SK-N-SH treated with all-trans-retinoic acid at 6 μM for 48 hours (cell line): ENCODE measurements around the gene ARHGAP22.

ENCODE experiments used
- ATAC-seq: fragments of 200-7000 bp; cut with Tn5 transposase; 3 replicates; pipeline ENCODE4 v1.9.1; 2020; ENCODE audit warnings: mild to moderate bottlenecking, moderate library complexity
- ARNTL ChIP-seq: fragments of 450-650 bp; formaldehyde crosslinking; IDR thresholded peaks from 2 replicates; pipeline ENCODE4 v1.5.0; 2020; ENCODE audit warnings: low read depth, mild to moderate bottlenecking, moderate library complexity, borderline replicate concordance
- BACH2 ChIP-seq: fragments of 250-450 bp; sonication (Bioruptor Pico); IDR thresholded peaks from 2 replicates; pipeline ENCODE4 v1.9.0; 2021; ENCODE audit warnings: mild to moderate bottlenecking, borderline replicate concordance
- CREB5 ChIP-seq: fragments of 250-450 bp; sonication (Bioruptor Pico); IDR thresholded peaks from 2 replicates; pipeline ENCODE4 v1.5.1; 2020; ENCODE audit warnings: low read depth, mild to moderate bottlenecking, moderate library complexity
- CSDC2 ChIP-seq: fragments of 250-450 bp; sonication (Bioruptor Pico); IDR thresholded peaks from 2 replicates; pipeline ENCODE4 v1.5.0; 2020; ENCODE audit warnings: mild to moderate bottlenecking, moderate library complexity
- CSRNP3 ChIP-seq: fragments of 250-450 bp; sonication (Bioruptor Pico); IDR thresholded peaks from 2 replicates; pipeline ENCODE4 v1.5.1; 2021; ENCODE audit warnings: mild to moderate bottlenecking, moderate library complexity
- ESRRG ChIP-seq: fragments of 250-450 bp; sonication (Bioruptor Pico); IDR thresholded peaks from 2 replicates; pipeline ENCODE4 v1.6.1; 2021; ENCODE audit warnings: mild to moderate bottlenecking
- GLIS3 ChIP-seq: fragments of 250-450 bp; sonication (Bioruptor Pico); IDR thresholded peaks from 2 replicates; pipeline ENCODE4 v1.5.0; 2020; ENCODE audit warnings: mild to moderate bottlenecking, moderate library complexity
- ISL1 ChIP-seq: fragments of 250-450 bp; sonication (Bioruptor Pico); IDR thresholded peaks from 2 replicates; pipeline ENCODE4 v2.1.2; 2022; ENCODE audit warnings: mild to moderate bottlenecking, moderate library complexity
- OSR1 ChIP-seq: fragments of 250-450 bp; sonication (Bioruptor Pico); IDR thresholded peaks from 2 replicates; pipeline ENCODE4 v1.8.0; 2022; ENCODE audit warnings: moderate library complexity, mild to moderate bottlenecking, inconsistent platforms
- PATZ1 ChIP-seq: fragments of 250-450 bp; sonication (Bioruptor Pico); IDR thresholded peaks from 2 replicates; pipeline ENCODE4 v1.8.0; 2020; ENCODE audit warnings: mild to moderate bottlenecking, moderate library complexity, borderline replicate concordance
- POU6F1 ChIP-seq: fragments of 250-450 bp; sonication (Bioruptor Pico); IDR thresholded peaks from 2 replicates; pipeline ENCODE4 v1.8.0; 2021; ENCODE audit warnings: low read depth, mild to moderate bottlenecking, moderate library complexity, borderline replicate concordance
- RARB ChIP-seq: fragments of 250-450 bp; sonication (Bioruptor Pico); IDR thresholded peaks from 2 replicates; pipeline ENCODE4 v1.8.0; 2021; ENCODE audit warnings: mild to moderate bottlenecking, moderate library complexity
- SNAI2 ChIP-seq: fragments of 250-450 bp; sonication (Bioruptor Pico); IDR thresholded peaks from 2 replicates; pipeline ENCODE4 v1.5.0; 2020; ENCODE audit warnings: mild to moderate bottlenecking, moderate library complexity
- TCF4 ChIP-seq: fragments of 250-450 bp; sonication (Bioruptor Pico); IDR thresholded peaks from 2 replicates; pipeline ENCODE4 v1.8.0; 2021; ENCODE audit warnings: mild to moderate bottlenecking, moderate library complexity, borderline replicate concordance
- TOX ChIP-seq: fragments of 250-450 bp; sonication (Bioruptor Pico); IDR thresholded peaks from 2 replicates; pipeline ENCODE4 v1.8.0; 2021; ENCODE audit warnings: mild to moderate bottlenecking, moderate library complexity, borderline replicate concordance
- ZFP3 ChIP-seq: fragments of 250-450 bp; sonication (Bioruptor Pico); IDR thresholded peaks from 2 replicates; pipeline ENCODE4 v1.5.0; 2020; ENCODE audit warnings: mild to moderate bottlenecking, moderate library complexity
- ZFP30 ChIP-seq: fragments of 450-650 bp; formaldehyde crosslinking; IDR thresholded peaks from 2 replicates; pipeline ENCODE4 v1.5.0; 2022; ENCODE audit warnings: mild to moderate bottlenecking, moderate library complexity
- ZNF565 ChIP-seq: fragments of 450-650 bp; formaldehyde crosslinking; conservative IDR thresholded peaks from 2 replicates; pipeline ENCODE4 v1.5.0; 2020; ENCODE audit warnings: low read depth, mild to moderate bottlenecking, moderate library complexity
- ZNF70 ChIP-seq: fragments of 450-650 bp; formaldehyde crosslinking; IDR thresholded peaks from 2 replicates; pipeline ENCODE4 v1.5.0; 2020; ENCODE audit warnings: mild to moderate bottlenecking, moderate library complexity
- ZNF8 ChIP-seq: fragments of 450-650 bp; formaldehyde crosslinking; IDR thresholded peaks from 2 replicates; pipeline ENCODE4 v1.5.0; 2020; ENCODE audit warnings: mild to moderate bottlenecking, moderate library complexity

The ARHGAP22 gene

GRCh38 chr10:48520594-48520993 is 84.3 kb downstream of the ARHGAP22 start (continued):
- TF ChIP-seq CREB5: no peak
- no peak for TF ChIP-seq ZFP30
- TF ChIP-seq ESRRG (CRISPR knock-in tag): no peak
- TF ChIP-seq RARB (CRISPR knock-in tag): no peak
- no peak for TF ChIP-seq ZNF8 (CRISPR knock-in tag)
- no peak for TF ChIP-seq PATZ1 (CRISPR knock-in tag)
- no peak for TF ChIP-seq CSRNP3 (CRISPR knock-in tag)

- no peak for ATAC-seq
These were observed 84.7 kb downstream of the ARHGAP22 start for GRCh38 chr10:48520184-48520506.

GRCh38 chr10:48519481-48520183 is 85.2 kb downstream of the ARHGAP22 start:
- TF ChIP-seq CSRNP3 (CRISPR knock-in tag): no peak
- no peak for TF ChIP-seq RARB (CRISPR knock-in tag)
- TF ChIP-seq OSR1 (CRISPR knock-in tag): no peak
- no peak for TF ChIP-seq CREB5
- no peak for TF ChIP-seq ZNF8 (CRISPR knock-in tag)
- TF ChIP-seq ISL1: no peak
- TF ChIP-seq GLIS3 (CRISPR knock-in tag): no peak
- no peak for TF ChIP-seq ZNF70 (CRISPR knock-in tag)
- TF ChIP-seq ZFP3 (CRISPR knock-in tag): no peak
- no peak for TF ChIP-seq ESRRG (CRISPR knock-in tag)
- no peak for TF ChIP-seq ZFP30
- no peak for TF ChIP-seq BACH2 (CRISPR knock-in tag)
- TF ChIP-seq ARNTL (CRISPR knock-in tag): no peak
- no peak for TF ChIP-seq CSDC2
- no peak for TF ChIP-seq TCF4 (CRISPR knock-in tag)
- no peak for TF ChIP-seq POU6F1 (CRISPR knock-in tag)
- TF ChIP-seq SNAI2: no peak
- TF ChIP-seq, all 23 proteins: peak for 0
- no peak for ATAC-seq

More at GRCh38 chr10:48520184-48520506, 84.7 kb downstream of the ARHGAP22 start:
- TF ChIP-seq POU6F1 (CRISPR knock-in tag) (no peak), TOX (CRISPR knock-in tag) (no peak), ISL1 (no peak), ZNF565 (CRISPR knock-in tag) (no peak), ZFP30 (no peak)
